Transverse colon (tissue), 4 donors: Measurements from ENCODE around the gene RPTOR. TPM values are rescaled to one million over a fixed set of nuclear protein-coding genes. Genes with fewer than 3 reads are reported as not detected.

Experiments
- DNase-seq: peaks from one replicate; pipeline ENCODE4 v3.0.0-alpha.2; 2019
- H3K27ac ChIP-seq, 4 donors: fragments of 200-600 bp; sonication (generic); 2 replicates each; pipeline ENCODE4 v1.5.1; 2016 to 2018; ENCODE audit warnings: inconsistent platforms in 4 of 4
- H3K27me3 ChIP-seq: fragments of 200-600 bp; sonication (generic); 2 replicates; pipeline ENCODE4 v1.5.1; 2017; ENCODE audit warnings: inconsistent platforms
- H3K36me3 ChIP-seq, 4 donors: fragments of 200-600 bp; sonication (generic); 2 replicates each; pipeline ENCODE4 v1.5.1; 2017 to 2019; ENCODE audit warnings: inconsistent platforms in 4 of 4
- H3K4me1 ChIP-seq, 4 donors: fragments of 200-600 bp; sonication (generic); 2 replicates each; pipeline ENCODE4 v1.5.1; 2017 to 2020; ENCODE audit warnings: inconsistent platforms in 4 of 4
- H3K4me3 ChIP-seq, 4 donors: fragments of 200-600 bp; sonication (generic); 1 replicate in 1 of 4; 2 replicates in 3 of 4; pipeline versions ENCODE4 v1.5.1 to v1.6.1; 2017 to 2019; ENCODE audit warnings: inconsistent platforms in 4 of 4
- H3K9me3 ChIP-seq, 2 donors: fragments of 200-600 bp; sonication (generic); 2 replicates each; pipeline ENCODE4 v1.5.1; 2017 to 2019; ENCODE audit warnings: inconsistent platforms in 2 of 2
- CTCF ChIP-seq, 5 experiments: fragments of 200-600 bp in 3 of 5; fragments of 450-650 bp in 2 of 5; sonication (generic) in 3 of 5; IDR thresholded peaks; 1 replicate in 2 of 5; 2 replicates in 3 of 5; pipeline ENCODE4 v1.5.1; 2016 to 2017; ENCODE audit warnings: antibody characterized with exemption in 5 of 5, inconsistent platforms in 3 of 5, mild to moderate bottlenecking in 2 of 5, moderate library complexity in 1 of 5
- EP300 ChIP-seq: sonication (generic); formaldehyde crosslinking; IDR thresholded peaks from one replicate; pipeline ENCODE4 v1.6.1; 2017; ENCODE audit warnings: antibody characterized with exemption, low read depth
- POLR2A ChIP-seq: fragments of 450-650 bp; IDR thresholded peaks from one replicate; pipeline ENCODE4 v1.6.1; 2016; ENCODE audit warnings: antibody characterized with exemption, mild to moderate bottlenecking, moderate library complexity
- POLR2AphosphoS5 ChIP-seq, 3 donors: sonication (generic); formaldehyde crosslinking; IDR thresholded peaks; one replicate each; pipeline ENCODE4 v1.6.1; 2016; ENCODE audit warnings: antibody characterized with exemption in 3 of 3
- WGBS, 2 donors: methylation state at CpG; one replicate each; pipeline ENCODE4 v1.1.5; 2018; ENCODE audit warnings: low coverage in 1 of 2; 5-methylcytosine and 5-hydroxymethylcytosine counted together
- in situ Hi-C, 4 donors: fragments of 200-750 bp; cut with MboI; loops; one replicate each; pipeline versions ENCODE4 v1.15.0 to v1.15.1; 2017; ENCODE audit warnings: low sequenced_read_pairs in 3 of 4, low pct_ligation_motif_present in 1 of 4, low pct_unique_long_range_greater_than_20kb in 1 of 4
- intact Hi-C: fragments of 100-400 bp; cut with DNase I; formaldehyde crosslinking; loops from one replicate; pipeline ENCODE4 v1.15.1; 2023; ENCODE audit warnings: low total_unique reads
- total RNA-seq, 4 donors: library from RNA; depleted of rRNA; stranded (reverse); fragments of >200 nt; gene quantifications; one replicate each; pipeline ENCODE4 v1.1.0, GENCODE V29; 2016

RPTOR gene
- total RNA-seq, 4 donors from 2014 or later: 28.9 to 79.3 (median 48.0) TPM

DNA sequence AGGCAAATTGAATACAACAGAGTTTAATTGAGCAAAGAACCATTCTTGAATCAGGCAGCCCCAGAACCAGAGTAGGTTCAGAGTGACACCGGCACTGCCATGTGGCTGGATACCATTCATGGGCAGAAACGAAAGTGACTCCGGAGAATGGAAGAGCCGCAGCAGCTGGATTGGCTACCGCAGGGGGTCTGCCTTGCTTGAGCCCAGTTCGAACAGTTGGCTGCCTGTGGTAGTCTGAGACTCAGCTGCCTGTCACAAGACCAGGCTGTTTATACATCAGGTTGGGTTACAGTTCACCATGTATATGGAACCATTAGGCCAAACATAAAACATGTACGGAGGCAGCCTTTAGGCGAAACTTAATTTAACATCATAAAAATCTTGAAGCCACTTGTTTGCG is 241.8 kb downstream of the RPTOR start:
- TF ChIP-seq EP300 (no peak), POLR2A (no peak), CTCF (IDR thresholded peaks at IDR 0.05) (no peak), POLR2AphosphoS5 (IDR thresholded peaks at IDR 0.05) (no peak)
- H3K4me3 ChIP-seq: no peak overlapping the region
- DNase-seq: no peak
- H3K27ac ChIP-seq: no peak overlapping the region
- H3K27me3 ChIP-seq: no peaks in the 10 kb centered on the region
- in situ Hi-C loops: no loop called here
- H3K4me1 ChIP-seq: peaks cover 6 to 51% (median 14%) of the 10 kb centered on the region in 4 donors
- no peaks in the 10 kb centered on the region for H3K36me3 ChIP-seq
- 96 to 98% methylated on average over 7 to 9 of the region's 9 CpGs for WGBS, 2 donors
- no peaks in the 10 kb centered on the region for H3K9me3 ChIP-seq
- intact Hi-C loops: no loop called here

GRCh38 chr17:80786887-80787286 is 242.2 kb downstream of the RPTOR start:
- in situ Hi-C loops: no loop called here
- Histone ChIP-seq H3K4me3 (no peak overlapping the region), H3K27ac (no peak overlapping the region), H3K4me1 (peaks cover 9 to 50% (median 16%) of the 10 kb centered on the region in 4 donors), H3K9me3 (no peaks in the 10 kb centered on the region), H3K27me3 (no peaks in the 10 kb centered on the region), H3K36me3 (no peaks in the 10 kb centered on the region)
- intact Hi-C loops: no loop called here
- 90 to 97% methylated on average over 7 to 8 of the region's 8 CpGs for WGBS, 2 donors
- no peak for DNase-seq
- TF ChIP-seq POLR2A: no peak
- TF ChIP-seq POLR2AphosphoS5 (IDR thresholded peaks at IDR 0.05): no peak
- TF ChIP-seq CTCF (IDR thresholded peaks at IDR 0.05): no peak
- TF ChIP-seq EP300: no peak

- in situ Hi-C loops: no loop called here
- 96 to 100% methylated on average over 2 to 3 of the region's 3 CpGs for WGBS, 2 donors
- H3K9me3 ChIP-seq: no peaks in the 10 kb centered on the region
- H3K27ac ChIP-seq: no peak overlapping the region
- DNase-seq: no peak
- intact Hi-C loops: no loop called here
- no peak overlapping the region for H3K4me3 ChIP-seq
- no peaks in the 10 kb centered on the region for H3K36me3 ChIP-seq
- H3K27me3 ChIP-seq: no peaks in the 10 kb centered on the region
- H3K4me1 ChIP-seq: peaks cover 13 to 51% (median 19%) of the 10 kb centered on the region in 4 donors
- no peak for TF ChIP-seq EP300
- TF ChIP-seq POLR2AphosphoS5 (IDR thresholded peaks at IDR 0.05): no peak
- no peak for TF ChIP-seq CTCF (IDR thresholded peaks at IDR 0.05)
- no peak for TF ChIP-seq POLR2A
Measured at GRCh38 chr17:80787881-80788280, 243.2 kb downstream of the RPTOR start.

- Histone ChIP-seq H3K4me3 (no peak overlapping the region), H3K4me1 (peaks cover 13 to 48% (median 18%) of the 10 kb centered on the region in 4 donors), H3K9me3 (no peaks in the 10 kb centered on the region), H3K36me3 (no peaks in the 10 kb centered on the region), H3K27ac (peak overlapping the region; percentile 25 to 68 (median 36)), H3K27me3 (no peaks in the 10 kb centered on the region)
- intact Hi-C loops: no loop called here
- TF ChIP-seq POLR2AphosphoS5 (IDR thresholded peaks at IDR 0.05) (peak in 1 of 3 donors; percentile 25), POLR2A (no peak), EP300 (no peak)
- no peak for DNase-seq
- in situ Hi-C loops: no loop called here
- 54 to 71% methylated on average over 2 to 7 of the region's 7 CpGs for WGBS, 2 donors
Measured at GRCh38 chr17:80789356-80789902, 244.8 kb downstream of the RPTOR start.
